H1 (cell line): ENCODE data around the gene SLC35F3. TPM values are rescaled to one million over a fixed set of nuclear protein-coding genes. Genes with fewer than 3 reads are reported as not detected.

Experiments used
- CTCF ChIA-PET: fragments of 300-600 bp; sonication (Branson Sonifier 250); formaldehyde crosslinking; loops from one replicate; lab custom pipeline; 2021; ENCODE audit not compliant: partially characterized antibody; lab: Charles Lee
- POLR2A ChIA-PET: fragments of 300-600 bp; sonication (Branson Sonifier 250); formaldehyde crosslinking; loops from one replicate; lab custom pipeline; 2021; ENCODE audit warnings: inconsistent platforms; ENCODE audit not compliant: partially characterized antibody; lab: Charles Lee
- DNase-seq, 2 experiments: peaks; one replicate each; pipeline versions ENCODE4 v3.0.0 to v3.0.0-alpha.2; 2010 to 2022; ENCODE audit warnings: low spot score in 2 of 2, low read depth in 1 of 2, mixed read lengths in 1 of 2
- FAIRE-seq: peaks from 2 replicates; lab custom pipeline; 2011; peaks lifted over from hg19 to GRCh38; lab: Jason Lieb, UNC
- H2AFZ ChIP-seq: 2 replicates; pipeline ENCODE4 v1.8.1; 2012; ENCODE audit warnings: low read length, inconsistent platforms
- H2AK5ac ChIP-seq: 2 replicates; pipeline ENCODE4 v1.6.1; 2013; ENCODE audit warnings: low read depth, low read length
- H2BK120ac ChIP-seq: replicated peaks from 2 replicates; pipeline ENCODE3; 2013; ENCODE audit warnings: low read depth, low read length, inconsistent platforms
- H2BK12ac ChIP-seq: 2 replicates; pipeline ENCODE4 v1.6.1; 2013; ENCODE audit warnings: low read depth, low read length
- H2BK15ac ChIP-seq: 2 replicates; pipeline ENCODE4 v1.6.1; 2013; ENCODE audit warnings: low read length
- H2BK20ac ChIP-seq: 2 replicates; pipeline ENCODE4 v1.6.1; 2013; ENCODE audit warnings: low read length
- H2BK5ac ChIP-seq: 2 replicates; pipeline ENCODE4 v1.6.1; 2013; ENCODE audit warnings: low read depth, low read length
- H3K14ac ChIP-seq: 2 replicates; pipeline ENCODE4 v1.6.1; 2013; ENCODE audit warnings: inconsistent platforms; ENCODE audit not compliant: insufficient read length
- H3K18ac ChIP-seq: 2 replicates; pipeline ENCODE4 v1.6.1; 2013; ENCODE audit warnings: low read length; ENCODE audit errors: extremely low read depth
- H3K23ac ChIP-seq: 2 replicates; pipeline ENCODE4 v1.6.1; 2013; ENCODE audit warnings: inconsistent platforms; ENCODE audit not compliant: insufficient read length
- H3K23me2 ChIP-seq: 2 replicates; pipeline ENCODE4 v1.6.1; 2013; ENCODE audit warnings: low read depth, low read length
- H3K27ac ChIP-seq: 2 replicates; pipeline ENCODE4 v1.6.1; 2011; ENCODE audit warnings: low read depth, low read length, inconsistent platforms
- H3K27me3 ChIP-seq, 4 experiments: replicated peaks in 1 of 4; 1 replicate in 1 of 4; 2 replicates in 3 of 4; pipeline versions ENCODE4 v1.6.1 to v1.8.1; 2011 to 2013; ENCODE audit warnings: low read length in 3 of 4, mild to moderate bottlenecking in 3 of 4, inconsistent platforms in 2 of 4, mixed read lengths in 2 of 4, moderate library complexity in 1 of 4; ENCODE audit not compliant: control insufficient read depth in 3 of 4, insufficient read depth in 3 of 4; ENCODE audit errors: extremely low read depth in 1 of 4
- H3K36me3 ChIP-seq, 4 experiments: 2 replicates each; pipeline versions ENCODE4 v1.6.1 to v1.8.1; 2011 to 2013; ENCODE audit warnings: mild to moderate bottlenecking in 4 of 4, low read length in 3 of 4, moderate library complexity in 2 of 4, control low read depth in 1 of 4, inconsistent platforms in 1 of 4; ENCODE audit not compliant: insufficient read depth in 4 of 4, control insufficient read depth in 2 of 4
- H3K4ac ChIP-seq: replicated peaks from 2 replicates; pipeline ENCODE3; 2013; ENCODE audit warnings: low read length, low read depth, mixed read lengths, inconsistent platforms; ENCODE audit not compliant: insufficient read length
- H3K4me1 ChIP-seq, 4 experiments: replicated peaks in 1 of 4; 1 replicate in 1 of 4; 2 replicates in 3 of 4; pipeline versions ENCODE4 v1.6.1 to v1.8.1; 2011 to 2013; ENCODE audit warnings: low read length in 3 of 4, inconsistent platforms in 2 of 4, mixed read lengths in 1 of 4; ENCODE audit not compliant: insufficient read depth in 4 of 4, control insufficient read depth in 3 of 4
- H3K4me2 ChIP-seq, 2 experiments: 2 replicates each; pipeline versions ENCODE4 v1.6.1 to v1.8.1; 2011 to 2013; ENCODE audit warnings: low read depth in 2 of 2, low read length in 2 of 2, control low read depth in 1 of 2, inconsistent platforms in 1 of 2, mild to moderate bottlenecking in 1 of 2; ENCODE audit not compliant: insufficient read depth in 1 of 2
- H3K4me3 ChIP-seq, 4 experiments: fragments of 200-600, 300-600 bp in 1 of 4; sonication (generic), shearing (Covaris generic), sonication (Bioruptor Twin) in 1 of 4; 2 replicates each; pipeline versions ENCODE4 v1.5.1 to v1.8.1; 2011 to 2016; ENCODE audit warnings: low read length in 4 of 4, low read depth in 3 of 4, control low read depth in 2 of 4, inconsistent platforms in 2 of 4, mild to moderate bottlenecking in 2 of 4, mixed read lengths in 1 of 4, moderate library complexity in 1 of 4; ENCODE audit not compliant: insufficient read depth in 2 of 4; ENCODE audit errors: extremely low read depth in 1 of 4
- H3K56ac ChIP-seq: replicated peaks from 2 replicates; pipeline ENCODE3; 2013; ENCODE audit warnings: low read depth, mild to moderate bottlenecking, mixed read lengths, low read length, inconsistent platforms; ENCODE audit not compliant: insufficient read length
- H3K79me1 ChIP-seq: 2 replicates; pipeline ENCODE4 v1.6.1; 2013; ENCODE audit warnings: low read depth, low read length, control low read depth
- H3K79me2 ChIP-seq, 2 experiments: 2 replicates each; pipeline versions ENCODE4 v1.6.1 to v1.8.1; 2012 to 2013; ENCODE audit warnings: low read length in 2 of 2, mild to moderate bottlenecking in 2 of 2, inconsistent platforms in 1 of 2; ENCODE audit not compliant: insufficient read depth in 2 of 2, control insufficient read depth in 1 of 2
- H3K9ac ChIP-seq, 4 experiments: replicated peaks in 1 of 4; 1 replicate in 1 of 4; 2 replicates in 3 of 4; pipeline versions ENCODE4 v1.6.1 to v1.8.1; 2011 to 2013; ENCODE audit warnings: low read depth in 3 of 4, low read length in 3 of 4, control low read depth in 2 of 4, mild to moderate bottlenecking in 2 of 4, moderate library complexity in 2 of 4, inconsistent platforms in 1 of 4; ENCODE audit errors: extremely low read depth in 1 of 4
- H3K9me3 ChIP-seq, 2 experiments: 2 replicates each; pipeline versions ENCODE4 v1.6.1 to v1.8.1; 2012 to 2013; ENCODE audit warnings: mild to moderate bottlenecking in 2 of 2, moderate library complexity in 2 of 2, control low read depth in 1 of 2, inconsistent platforms in 1 of 2, low read depth in 1 of 2, low read length in 1 of 2, mixed read lengths in 1 of 2; ENCODE audit not compliant: insufficient read depth in 2 of 2
- H4K20me1 ChIP-seq, 2 experiments: replicated peaks in 1 of 2; 2 replicates each; pipeline versions ENCODE3 to v1.8.1; 2011 to 2013; ENCODE audit warnings: inconsistent platforms in 2 of 2, low read length in 2 of 2, mild to moderate bottlenecking in 1 of 2; ENCODE audit not compliant: insufficient read depth in 2 of 2, control insufficient read depth in 1 of 2
- H4K5ac ChIP-seq: 2 replicates; pipeline ENCODE4 v1.6.1; 2013; ENCODE audit warnings: low read length, low read depth, mixed read lengths, inconsistent platforms; ENCODE audit not compliant: insufficient read length
- H4K8ac ChIP-seq: 2 replicates; pipeline ENCODE4 v1.8.0; 2013; ENCODE audit warnings: mild to moderate bottlenecking, moderate library complexity, low read length, inconsistent platforms; ENCODE audit not compliant: insufficient read depth; ENCODE audit errors: extremely low read depth
- H4K91ac ChIP-seq: replicated peaks from 2 replicates; pipeline ENCODE3; 2013; ENCODE audit warnings: low read length, mixed read lengths, inconsistent platforms; ENCODE audit not compliant: insufficient read length
- CREB1 ChIP-seq: IDR thresholded peaks from 2 replicates; pipeline ENCODE4 v1.6.1; 2012; ENCODE audit warnings: inconsistent platforms
- EGR1 ChIP-seq: IDR thresholded peaks from 2 replicates; pipeline ENCODE4 v1.6.1; 2011; ENCODE audit warnings: low read depth, low read length, borderline replicate concordance
- KDM4A ChIP-seq: IDR thresholded peaks from one replicate; pipeline ENCODE4 v1.7.1; 2012; ENCODE audit warnings: low read depth, mild to moderate bottlenecking, moderate library complexity, low read length, inconsistent platforms; ENCODE audit not compliant: severe bottlenecking
- POLR2AphosphoS5 ChIP-seq: IDR thresholded peaks from 2 replicates; pipeline ENCODE4 v1.6.1; 2011; ENCODE audit warnings: low read depth, low read length
- TAF7 ChIP-seq: optimal IDR thresholded peaks from 2 replicates; pipeline ENCODE3; 2011; ENCODE audit warnings: low read depth, mild to moderate bottlenecking, inconsistent platforms, low read length, moderate library complexity, borderline replicate concordance
- TCF12 ChIP-seq: IDR thresholded peaks from 2 replicates; pipeline ENCODE4 v1.6.1; 2011; ENCODE audit warnings: low read depth, mild to moderate bottlenecking, low read length
- TEAD4 ChIP-seq: IDR thresholded peaks from 2 replicates; pipeline ENCODE4 v1.6.1; 2012; ENCODE audit warnings: low read depth, low read length, inconsistent platforms, mixed read lengths
- WGBS, 2 experiments: shearing (Covaris generic) in 1 of 2; methylation state at CpG; one replicate each; pipeline versions ENCODE4 v1.1.6 to v1.1.7; 2013 to 2015; ENCODE audit warnings: low lambda C conversion rate in 2 of 2, mixed read lengths in 2 of 2, inconsistent platforms in 1 of 2, low coverage in 1 of 2, missing lambda C conversion rate in 1 of 2; ENCODE audit not compliant: insufficient replicate concordance in 2 of 2, insufficient coverage in 1 of 2, insufficient read length in 1 of 2; ENCODE audit errors: extremely low coverage in 1 of 2, missing lambda C conversion rate in 1 of 2; 5-methylcytosine and 5-hydroxymethylcytosine counted together
- polyA plus RNA-seq, 7 experiments: library from polyadenylated mRNA; depleted of rRNA in 3 of 7; stranded (reverse) in 5 of 7; unstranded in 2 of 7; fragments of >200 nt in 5 of 7; fragments of 200-250 nt in 2 of 7; gene quantifications; 1 replicate in 5 of 7; 2 replicates in 1 of 7; 4 replicates in 1 of 7; pipeline versions ENCODE4 v1.2.1 to v1.2.3, GENCODE V29; 2011 to 2013; ENCODE audit warnings: missing spikeins in 2 of 7, mixed read lengths in 2 of 7
- total RNA-seq: library from RNA; stranded (reverse); fragmentation: NEBNext Ultra II Directional; extraction: Animal tissue kit (Norgen Biotek cat#: 25700); gene quantifications from 2 replicates; pipeline ENCODE4 v1.2.1, GENCODE V29; 2021

SLC35F3 gene
- total and polyA plus RNA-seq, 2 of the 8 experiments (the other 6 are each of a cell fraction or from before 2014, with no cell fraction given) = 0.78 to 1.2 TPM

GRCh38 chr1:234103198-234103597 lies 198.7 kb downstream of the SLC35F3 start:
- DNase-seq (no peak), FAIRE-seq (no peak)
- Histone ChIP-seq H2AK5ac (no peak overlapping the region), H2BK120ac (no peak overlapping the region), H2BK5ac (no peak overlapping the region), H3K9ac (no peak overlapping the region), H3K79me1 (no peaks in the 10 kb centered on the region), H3K18ac (no peak overlapping the region), H3K23ac (no peak overlapping the region), H3K79me2 (no peaks in the 10 kb centered on the region), H3K27me3 (no peaks in the 10 kb centered on the region), H3K36me3 (no peaks in the 10 kb centered on the region), H3K9me3 (no peaks in the 10 kb centered on the region), H3K27ac (no peak overlapping the region), H4K20me1 (no peaks in the 10 kb centered on the region), H3K4me3 (no peak overlapping the region), H3K4me1 (no peaks in the 10 kb centered on the region), H3K4ac (no peak overlapping the region), H3K4me2 (no peak overlapping the region), H3K23me2 (peaks cover 7% of the 10 kb centered on the region; the same call in 1 of the 2 replicates), H2BK20ac (no peak overlapping the region), H2AFZ (no peak overlapping the region), H4K5ac (no peak overlapping the region), H3K56ac (no peak overlapping the region), H4K8ac (no peak overlapping the region), H2BK12ac (no peak overlapping the region), H2BK15ac (no peak overlapping the region), H4K91ac (no peak overlapping the region), H3K14ac (no peak overlapping the region)
- 83% methylated on average over 3 of the region's 3 CpGs; no CpG with 5 or more reads in 1 of the 2 experiments for WGBS, 2 experiments
- TF ChIP-seq CREB1 (no peak), KDM4A (no peak), POLR2AphosphoS5 (no peak), TEAD4 (no peak), TAF7 (no peak), TCF12 (no peak), EGR1 (no peak)
- ChIA-PET POLR2A (no interaction called here), CTCF (interaction anchor here (1.2 to 1.8 kb wide), 2 partner anchors 11 to 14 kb away, joined by 4 to 5 read pairs; no protein-coding TSS in a partner anchor)
